GM18873 (cell line): ENCODE data around the gene SMAD3.

Experiments
- ATAC-seq: cut with Tn5 transposase; IDR thresholded peaks from one replicate; pipeline ENCODE4 v1.9.1; 2021; ENCODE audit warnings: mild to moderate bottlenecking, moderate library complexity, moderate number of reproducible peaks; ENCODE audit not compliant: unreplicated experiment, low FRiP score

SMAD3 gene

DNA sequence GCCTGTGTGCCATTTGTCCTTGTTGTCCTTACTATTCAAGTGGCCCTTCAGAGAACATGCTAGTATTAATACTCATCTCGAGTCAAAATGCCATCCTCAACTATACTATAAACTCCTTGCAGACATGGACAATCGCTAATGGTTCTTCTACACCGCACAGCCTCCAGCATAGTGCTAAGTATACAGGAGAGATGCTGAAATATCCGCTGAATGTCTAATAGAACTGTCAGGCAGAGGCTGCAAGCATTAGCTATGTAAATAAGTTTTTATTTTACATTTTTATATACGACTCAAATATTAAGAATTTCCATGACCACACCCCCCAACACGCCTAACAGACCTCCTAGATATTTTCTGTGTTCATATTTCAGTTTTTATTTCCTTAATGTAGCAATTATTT, 149.7 kb downstream of the SMAD3 start:
- ATAC-seq, result no peak

DNA sequence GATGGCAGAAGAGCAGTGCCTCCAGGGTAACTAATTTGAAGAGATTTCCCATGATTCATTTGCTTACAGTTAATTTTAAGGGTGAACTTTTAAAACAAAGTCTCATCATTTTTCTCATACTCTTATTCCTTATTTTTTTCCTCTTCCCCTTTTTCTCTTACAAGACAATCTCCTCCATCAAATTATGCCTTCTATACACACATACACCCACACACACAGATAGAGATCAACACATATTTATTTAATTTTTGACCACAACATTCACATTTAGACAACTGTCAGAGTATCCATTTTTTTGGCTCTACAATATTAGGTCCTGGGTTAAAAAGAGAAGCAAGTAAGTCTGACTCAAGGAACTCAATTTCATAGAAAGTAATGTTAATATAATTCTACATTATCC, 151.5 kb downstream of the SMAD3 start:
- no peak for ATAC-seq

DNA sequence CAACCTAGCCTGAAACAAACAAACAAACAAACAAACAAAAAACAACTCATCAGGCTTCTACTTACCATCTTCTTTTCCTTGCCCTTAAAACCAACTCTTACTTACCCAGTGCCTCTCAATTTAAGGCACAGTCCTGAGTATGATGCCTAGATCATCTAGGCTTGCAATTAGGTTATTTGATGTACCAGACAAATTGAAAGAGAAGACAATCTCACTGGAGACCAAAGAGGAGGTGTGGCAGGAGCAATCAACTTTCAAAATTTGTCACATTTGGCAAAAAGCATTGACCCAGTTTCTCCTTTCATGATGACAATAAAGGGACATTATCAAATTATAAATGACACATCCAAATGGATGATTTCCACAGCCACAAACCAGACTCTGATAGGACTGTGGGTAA, 153.0 kb downstream of the SMAD3 start:
- ATAC-seq, result no peak

DNA sequence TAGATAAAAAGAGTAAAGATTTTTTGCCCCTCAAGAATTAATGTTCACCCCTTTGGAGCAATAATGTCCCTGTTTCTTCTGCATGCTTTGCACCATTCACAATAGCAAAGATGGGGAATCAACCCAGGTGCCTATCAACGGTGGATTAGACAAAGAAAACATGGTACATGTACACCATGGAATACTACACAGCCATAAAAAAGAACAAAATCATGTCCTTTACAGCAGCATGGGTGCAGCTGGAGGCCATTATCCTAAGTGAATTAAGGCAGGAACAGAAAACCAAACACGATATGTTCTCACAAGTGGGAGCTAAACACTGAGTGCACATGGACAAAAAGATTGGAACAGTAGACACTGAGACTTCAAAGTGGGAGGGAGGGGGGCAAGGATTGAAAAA, 153.9 kb downstream of the SMAD3 start:
- ATAC-seq, result no peak

DNA sequence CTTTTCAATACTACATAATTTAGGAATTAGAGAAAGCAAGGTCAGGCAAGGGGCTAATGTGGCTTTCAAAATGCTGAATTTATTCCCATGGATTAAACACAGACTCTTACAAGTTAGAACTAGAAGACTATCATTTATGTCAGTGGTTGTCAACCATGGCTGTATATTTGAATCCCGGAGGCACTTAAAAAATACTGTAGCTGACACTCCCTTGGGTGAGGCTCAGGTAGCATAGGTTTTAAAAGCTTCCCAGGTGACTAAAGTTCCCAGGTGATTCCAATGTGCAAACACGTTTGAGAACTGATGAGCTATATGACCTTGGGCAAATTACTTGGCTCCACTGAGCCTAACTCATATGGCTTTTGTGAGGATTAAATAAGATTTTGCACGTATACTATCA, 159.5 kb downstream of the SMAD3 start:
- no peak for ATAC-seq

DNA sequence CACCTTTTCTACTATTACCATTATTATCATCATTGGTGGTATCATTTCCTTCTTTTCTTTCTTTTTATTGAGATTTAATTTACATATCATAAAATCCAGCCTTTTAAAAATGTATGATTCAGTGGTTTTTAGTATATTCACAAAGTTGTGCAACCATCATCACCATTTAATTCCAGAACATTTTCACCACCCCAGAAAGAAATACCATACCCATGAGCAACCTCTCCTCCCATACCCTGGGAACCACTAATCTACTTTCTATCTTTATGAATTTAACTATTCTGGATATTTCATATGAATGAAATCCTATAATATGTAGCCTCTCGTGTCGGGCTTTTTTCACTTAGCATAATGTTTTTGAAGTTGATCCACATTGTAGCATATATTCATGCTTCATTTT, 159.9 kb downstream of the SMAD3 start:
- no peak for ATAC-seq

DNA sequence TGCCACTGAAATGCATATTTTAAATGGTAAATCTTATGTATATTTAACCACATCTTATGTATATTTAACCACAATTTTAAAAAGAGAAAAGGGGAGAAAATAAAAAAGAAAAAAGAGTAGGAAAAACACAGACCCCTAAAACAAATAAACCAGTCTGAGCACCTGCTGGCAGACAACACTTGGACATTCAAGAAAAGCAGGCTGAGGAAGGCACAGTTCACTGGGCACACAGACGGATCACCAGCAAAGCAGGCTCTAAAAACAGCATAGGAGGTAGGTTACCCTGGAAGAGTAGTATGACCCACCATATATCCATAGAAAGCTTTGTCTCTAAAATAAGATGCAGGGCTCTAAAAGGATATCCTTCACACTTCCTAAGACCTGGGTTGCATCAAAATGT, 162.0 kb downstream of the SMAD3 start:
- no peak for ATAC-seq

DNA sequence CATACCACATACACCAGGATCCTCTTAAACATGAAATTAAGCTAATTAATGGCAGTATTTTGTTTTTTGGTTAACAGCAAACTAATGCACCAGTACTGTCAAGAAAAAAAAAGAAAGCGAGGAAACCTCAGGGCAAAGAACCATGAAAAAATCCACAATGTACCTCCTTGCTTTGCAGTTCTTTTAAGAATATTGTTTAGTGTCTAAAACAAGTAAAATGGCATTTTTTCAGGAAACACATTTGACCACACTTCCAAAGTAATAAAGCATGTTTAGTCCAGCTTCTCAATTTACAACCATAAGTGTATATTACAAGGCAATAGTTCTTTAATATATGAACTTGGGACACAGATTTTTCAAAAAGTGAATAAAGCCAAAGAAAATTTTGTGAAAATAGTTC, 162.4 kb downstream of the SMAD3 start:
- no peak for ATAC-seq

DNA sequence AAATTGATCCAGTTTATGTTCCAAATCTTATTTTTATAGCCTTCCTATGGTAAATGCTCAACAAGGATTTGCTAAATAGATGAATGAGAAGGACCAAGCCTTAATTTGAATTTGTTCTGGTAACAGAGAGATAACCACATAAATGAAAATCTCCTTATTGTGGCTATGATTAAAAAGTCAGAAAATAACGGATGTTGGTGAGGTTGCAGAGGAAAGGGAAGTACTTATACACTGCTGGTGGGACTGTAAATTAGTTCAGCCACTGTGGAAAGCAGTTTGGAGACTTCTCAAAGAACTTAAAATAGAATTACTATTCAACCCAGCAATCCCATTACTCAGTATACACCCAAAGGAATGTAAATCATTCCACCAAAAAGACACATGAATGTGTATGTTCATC, 162.9 kb downstream of the SMAD3 start:
- no peak for ATAC-seq

DNA sequence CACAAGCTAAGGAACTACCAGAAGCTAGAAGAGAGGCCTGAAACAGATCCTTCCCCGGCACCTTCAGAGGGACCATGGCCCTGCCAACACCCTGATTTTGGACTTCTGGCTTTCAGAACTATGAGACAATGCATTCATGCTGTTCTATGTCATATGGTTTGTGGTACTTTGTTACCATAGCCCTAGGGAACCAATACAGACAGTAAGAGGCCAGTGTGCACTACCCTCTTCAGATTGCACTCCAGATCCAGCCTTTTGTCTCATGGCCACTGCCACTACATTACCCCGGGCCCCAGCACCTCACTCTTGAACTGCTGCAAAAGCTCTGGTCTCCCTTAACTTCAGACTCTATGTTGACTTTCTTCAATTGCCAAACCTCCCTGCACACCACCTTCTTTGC, 165.1 kb downstream of the SMAD3 start:
- no peak for ATAC-seq

DNA sequence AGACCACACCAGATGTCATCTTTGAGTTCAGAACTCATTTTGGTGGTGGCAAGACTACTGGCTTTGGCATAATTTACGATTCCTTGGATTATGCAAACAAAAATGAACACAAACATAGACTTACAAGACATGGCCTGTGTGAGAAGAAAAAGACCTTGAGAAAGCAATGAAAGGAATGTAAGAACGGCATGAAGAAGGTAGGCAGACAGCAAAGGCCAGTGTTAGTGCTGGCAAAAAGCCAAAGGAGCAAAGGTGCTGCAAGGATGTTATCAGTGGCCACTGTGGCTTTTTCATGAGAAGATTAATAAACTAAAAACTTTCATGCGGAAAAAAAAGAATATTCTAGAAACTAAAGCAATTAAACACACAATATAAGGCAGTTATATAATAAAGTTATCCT, 167.2 kb downstream of the SMAD3 start:
- no peak for ATAC-seq

DNA sequence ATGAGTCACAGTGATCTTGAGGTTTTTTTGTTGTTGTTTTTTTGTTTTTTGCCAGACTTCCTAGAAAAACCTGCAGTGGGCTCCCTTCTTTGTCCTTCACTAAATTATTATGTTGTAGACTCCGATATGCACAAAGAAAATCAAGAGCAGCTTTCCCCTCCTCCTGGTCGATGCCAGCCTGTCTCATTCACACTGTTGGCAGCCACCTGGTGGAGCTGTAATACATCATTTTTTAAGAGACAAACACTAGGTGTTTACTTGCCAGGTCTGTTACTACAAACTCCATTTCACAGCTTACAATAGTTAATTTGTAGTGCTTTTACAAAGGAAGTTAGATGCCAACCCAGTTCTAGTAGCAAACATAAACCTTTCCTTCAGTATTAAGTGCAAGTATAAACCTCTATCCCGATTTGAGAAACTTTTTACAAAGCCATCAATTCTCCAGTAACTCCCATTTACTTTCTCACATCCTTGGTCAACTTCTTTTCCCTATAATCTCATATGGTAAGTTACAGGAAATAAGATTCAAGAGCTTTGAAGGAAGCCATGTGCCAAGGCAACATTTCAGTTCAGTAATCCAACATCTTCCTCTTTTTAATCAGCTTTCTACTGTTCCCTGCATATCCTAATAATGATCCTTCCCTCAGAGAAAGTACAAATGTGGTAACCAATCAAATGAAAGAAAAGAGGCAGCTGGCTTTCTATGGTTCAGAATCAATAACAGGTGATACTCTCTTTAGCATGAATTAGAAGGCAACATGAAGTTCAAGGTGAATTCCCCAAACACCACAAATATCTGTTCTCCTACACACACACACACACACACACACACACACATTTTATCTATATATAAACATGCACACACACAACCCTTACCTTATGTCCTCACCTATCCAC, 175.1 kb downstream of the SMAD3 start:
- no peak for ATAC-seq

DNA sequence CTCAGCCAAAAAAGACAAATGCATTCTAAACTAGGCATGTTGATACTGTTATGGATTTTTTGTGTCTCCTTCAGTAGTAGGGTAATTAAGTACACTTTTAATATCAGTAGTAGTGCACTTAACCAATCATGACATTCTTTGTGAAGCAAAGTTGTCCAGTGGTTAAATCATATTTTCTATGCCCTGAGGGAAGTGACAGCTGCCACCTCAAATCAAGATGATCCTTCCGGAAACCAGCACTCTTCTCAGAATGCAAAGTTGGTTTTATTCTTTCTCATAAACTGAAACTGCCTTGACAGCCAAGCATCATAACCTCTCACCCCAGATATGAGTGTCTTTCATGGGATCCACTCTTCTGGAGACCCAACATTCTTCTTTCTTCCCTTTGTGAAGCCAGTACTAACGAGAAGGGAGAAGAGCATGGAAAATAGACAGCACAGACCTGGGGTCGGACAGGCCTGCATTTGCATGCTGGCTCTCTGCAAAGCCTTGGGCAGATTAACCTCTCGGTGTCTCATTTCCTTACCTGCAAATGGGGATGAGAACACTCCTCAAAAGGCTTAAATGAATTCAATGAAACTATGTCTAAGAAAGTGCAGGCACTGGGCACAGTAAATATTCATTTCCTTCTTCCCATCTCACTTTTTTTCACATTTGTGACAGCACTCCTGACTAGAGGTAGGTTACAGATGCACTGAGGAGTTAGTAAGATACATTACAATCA, 175.9 kb downstream of the SMAD3 start:
- peak; percentile 76 for ATAC-seq

DNA sequence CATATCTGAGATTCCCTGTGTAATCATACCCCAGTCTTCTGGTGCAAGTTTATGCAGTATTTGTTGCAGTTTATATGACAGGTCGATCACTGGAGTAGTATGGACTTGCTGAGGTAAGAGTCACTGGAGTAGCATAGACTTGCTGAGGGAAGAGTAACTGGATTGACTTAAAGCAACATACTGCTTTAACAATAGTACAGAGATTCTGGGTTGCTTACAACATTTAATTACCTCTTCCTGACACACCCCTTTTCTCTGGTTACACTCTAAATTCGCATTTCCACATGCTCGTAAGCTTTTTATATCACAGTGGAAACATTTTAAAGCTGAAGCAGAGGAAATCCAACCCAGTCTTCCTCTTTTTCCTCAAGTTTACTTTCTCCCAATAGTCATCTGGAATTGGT, 177.3 kb downstream of the SMAD3 start:
- no peak for ATAC-seq
